Spleen (tissue), 7 donors: ENCODE data around the gene CALB2.

Source experiments
- POLR2AphosphoS5 ChIP-seq, 3 donors: sonication (generic); formaldehyde crosslinking; IDR thresholded peaks; one replicate each; pipeline ENCODE4 v1.5.1; 2017; ENCODE audit warnings: antibody characterized with exemption in 3 of 3
- TF ChIP-seq, protein P1 (sequence below), 11 experiments: fragments of 200-600 bp in 7 of 11; fragments of 450-650 bp in 4 of 11; sonication (generic) in 4 of 11; IDR thresholded peaks in 8 of 11; conservative IDR thresholded peaks in 3 of 11; 1 replicate in 7 of 11; 2 replicates in 4 of 11; pipeline versions ENCODE4 v1.4.0 to v1.8.0; 2016 to 2021; ENCODE audit warnings: antibody characterized with exemption in 11 of 11, inconsistent platforms in 4 of 11, mild to moderate bottlenecking in 1 of 11
- donor health status: DM: no; HTN: no; CAD: no; lungs with moderate emphysema.
- donor health status: DM: no; HTN: no; CAD: no.
- donor health status: DM: no; HTN: no; CAD: no.

DNA sequence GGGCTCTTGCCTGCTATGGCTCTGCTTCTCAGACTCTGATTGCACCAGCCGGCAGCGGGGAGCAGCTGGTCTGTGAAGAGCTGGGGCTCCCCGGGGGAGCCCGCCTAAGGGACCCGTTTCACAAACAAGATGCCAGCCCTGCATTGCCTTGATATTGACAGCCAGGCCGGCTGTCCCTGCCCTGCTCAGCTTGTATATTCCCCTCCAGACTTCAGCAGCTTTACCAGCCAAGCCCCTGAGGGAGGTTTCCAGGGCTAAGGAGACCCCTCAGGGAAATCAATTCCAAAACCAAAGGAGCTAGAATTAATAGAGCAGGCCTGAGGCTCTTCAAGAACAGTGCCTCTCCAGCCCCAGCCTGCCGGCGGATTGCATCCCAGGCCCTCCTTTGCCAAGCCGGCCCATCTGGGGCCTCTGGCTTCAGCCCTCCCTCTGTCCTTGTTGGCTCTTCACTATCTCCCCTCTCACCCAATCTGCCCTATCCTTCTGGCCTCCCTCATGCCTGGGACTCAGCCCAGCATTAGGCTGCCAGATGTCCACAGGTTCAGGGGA lies 5.7 kb downstream of the CALB2 start:
- TF ChIP-seq, protein P1, sequence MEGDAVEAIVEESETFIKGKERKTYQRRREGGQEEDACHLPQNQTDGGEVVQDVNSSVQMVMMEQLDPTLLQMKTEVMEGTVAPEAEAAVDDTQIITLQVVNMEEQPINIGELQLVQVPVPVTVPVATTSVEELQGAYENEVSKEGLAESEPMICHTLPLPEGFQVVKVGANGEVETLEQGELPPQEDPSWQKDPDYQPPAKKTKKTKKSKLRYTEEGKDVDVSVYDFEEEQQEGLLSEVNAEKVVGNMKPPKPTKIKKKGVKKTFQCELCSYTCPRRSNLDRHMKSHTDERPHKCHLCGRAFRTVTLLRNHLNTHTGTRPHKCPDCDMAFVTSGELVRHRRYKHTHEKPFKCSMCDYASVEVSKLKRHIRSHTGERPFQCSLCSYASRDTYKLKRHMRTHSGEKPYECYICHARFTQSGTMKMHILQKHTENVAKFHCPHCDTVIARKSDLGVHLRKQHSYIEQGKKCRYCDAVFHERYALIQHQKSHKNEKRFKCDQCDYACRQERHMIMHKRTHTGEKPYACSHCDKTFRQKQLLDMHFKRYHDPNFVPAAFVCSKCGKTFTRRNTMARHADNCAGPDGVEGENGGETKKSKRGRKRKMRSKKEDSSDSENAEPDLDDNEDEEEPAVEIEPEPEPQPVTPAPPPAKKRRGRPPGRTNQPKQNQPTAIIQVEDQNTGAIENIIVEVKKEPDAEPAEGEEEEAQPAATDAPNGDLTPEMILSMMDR (IDR thresholded peaks at IDR 0.05 in 8 of 11, conservative IDR thresholded peaks at IDR 0.05 in 3 of 11) = no peak
- TF ChIP-seq POLR2AphosphoS5 (IDR thresholded peaks at IDR 0.05) = no peak
